ENCODE results near the gene TINCR. TPM values are rescaled to one million over a fixed set of nuclear protein-coding genes. Genes with fewer than 3 reads are reported as not detected.
A peak's percentile ranks its signal among the peaks of the same experiment; 100 is the strongest.

The TINCR gene
- total RNA-seq, 6 experiments from 2014 or later = 0.05 to 0.34 (median 0.13) TPM; not detected in 1

DNA sequence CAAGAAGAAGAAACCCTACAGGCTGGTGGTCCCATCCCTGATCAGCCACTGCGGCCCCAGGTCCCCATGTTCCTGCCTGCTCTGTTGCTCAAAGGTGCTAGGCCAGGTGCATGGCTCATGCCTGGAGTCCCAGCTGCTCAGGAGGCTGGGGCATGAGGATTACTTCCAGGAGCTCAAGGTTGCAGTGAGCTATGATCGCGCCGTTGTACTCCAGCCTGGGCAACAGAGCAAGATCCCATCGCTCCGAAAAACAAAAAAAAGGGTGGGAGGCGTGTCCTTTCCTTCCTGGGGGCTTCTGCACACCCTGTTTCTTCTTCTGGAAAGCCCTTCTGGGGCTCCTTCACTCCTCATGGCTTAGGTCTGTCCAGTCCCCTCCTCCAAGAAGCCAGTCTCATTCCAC is 11.9 kb upstream of the TINCR start:
- H3K9me3 Mint-ChIP-seq = no peaks in the 10 kb centered on the region
- no peaks in the 10 kb centered on the region for H3K27me3 Mint-ChIP-seq (ENCODE audit: insufficient read depth)
- H3K36me3 Mint-ChIP-seq (ENCODE audit: low read depth) = no peaks in the 10 kb centered on the region
- H3K4me1 Mint-ChIP-seq (ENCODE audit: low read depth) = peaks cover 11% of the 10 kb centered on the region
- no peak overlapping the region for H3K4me3 Mint-ChIP-seq
- no peak overlapping the region for H3K27ac Mint-ChIP-seq
- no peak for DNase-seq
- TF ChIP-seq CTCF (IDR thresholded peaks at IDR 0.05) = no peak

DNA sequence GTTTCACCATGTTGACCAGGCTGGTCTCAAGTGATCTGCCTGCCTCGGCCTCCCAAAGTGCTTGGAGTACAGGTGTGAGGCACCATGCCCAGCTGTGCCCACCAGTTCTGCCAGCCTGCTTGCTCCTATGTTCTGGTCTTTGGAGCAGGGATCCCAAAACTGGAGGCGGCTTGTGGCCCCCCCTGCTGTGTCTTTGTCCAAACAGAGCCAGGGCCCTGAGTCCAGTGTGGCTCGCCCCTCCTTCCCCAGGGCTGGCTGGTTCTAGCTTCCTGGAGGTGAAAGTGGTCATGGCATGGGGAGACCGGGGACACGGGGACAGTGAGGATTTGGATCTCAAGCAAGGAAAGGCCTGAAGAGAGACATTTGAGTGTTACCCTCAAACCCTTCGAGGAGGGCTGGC is 11.5 kb upstream of the TINCR start:
- no peaks in the 10 kb centered on the region for H3K36me3 Mint-ChIP-seq (ENCODE audit: low read depth)

DNA sequence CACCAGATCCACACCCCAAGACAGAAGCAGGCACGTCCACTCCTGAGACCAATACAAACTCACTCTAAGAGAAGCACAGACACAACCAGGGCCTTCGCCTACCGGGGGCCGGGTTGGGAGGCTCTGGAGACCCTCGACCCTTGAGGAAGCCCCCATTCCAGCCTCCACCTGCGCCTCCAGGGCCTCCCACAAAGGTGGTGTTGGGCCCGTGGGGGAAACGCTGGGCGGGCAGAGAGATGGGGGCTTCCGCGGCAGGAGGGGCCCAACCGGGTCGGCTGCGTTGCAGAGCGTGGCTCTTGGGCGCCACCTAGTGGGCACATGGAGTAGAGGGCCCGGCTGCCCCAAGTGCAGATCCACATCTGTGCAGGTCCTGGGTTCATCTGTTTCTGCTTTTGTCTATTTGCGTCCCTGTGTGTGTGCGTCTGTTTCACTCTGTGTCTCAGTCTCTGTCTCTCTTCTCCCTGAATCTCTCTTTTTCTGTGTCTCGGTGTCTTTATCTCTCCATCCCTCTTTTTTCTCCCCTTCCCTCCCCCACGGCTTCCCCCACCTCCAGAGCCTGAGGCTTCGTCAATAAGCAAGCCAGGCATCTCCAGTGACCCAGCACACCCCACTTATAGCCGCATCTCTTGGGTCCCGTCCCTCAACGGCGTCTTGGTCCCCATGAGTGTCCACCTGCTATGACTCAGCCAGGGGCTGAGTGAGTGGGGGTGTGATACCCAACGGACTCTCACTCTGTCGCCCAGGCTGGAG is 10.5 kb upstream of the TINCR start:
- peak; percentile 100 for TF ChIP-seq CTCF (IDR thresholded peaks at IDR 0.05)
- peak; percentile 9 for DNase-seq
- no peak overlapping the region for H3K27ac Mint-ChIP-seq

More for the DNA sequence above, 11.5 kb upstream of the TINCR start:
- H3K9me3 Mint-ChIP-seq = no peaks in the 10 kb centered on the region
- peaks cover 11% of the 10 kb centered on the region for H3K4me1 Mint-ChIP-seq (ENCODE audit: low read depth)
- no peak for DNase-seq
- no peaks in the 10 kb centered on the region for H3K27me3 Mint-ChIP-seq (ENCODE audit: insufficient read depth)
- H3K27ac Mint-ChIP-seq = no peak overlapping the region
- TF ChIP-seq CTCF (IDR thresholded peaks at IDR 0.05) = no peak
- no peak overlapping the region for H3K4me3 Mint-ChIP-seq

DNA sequence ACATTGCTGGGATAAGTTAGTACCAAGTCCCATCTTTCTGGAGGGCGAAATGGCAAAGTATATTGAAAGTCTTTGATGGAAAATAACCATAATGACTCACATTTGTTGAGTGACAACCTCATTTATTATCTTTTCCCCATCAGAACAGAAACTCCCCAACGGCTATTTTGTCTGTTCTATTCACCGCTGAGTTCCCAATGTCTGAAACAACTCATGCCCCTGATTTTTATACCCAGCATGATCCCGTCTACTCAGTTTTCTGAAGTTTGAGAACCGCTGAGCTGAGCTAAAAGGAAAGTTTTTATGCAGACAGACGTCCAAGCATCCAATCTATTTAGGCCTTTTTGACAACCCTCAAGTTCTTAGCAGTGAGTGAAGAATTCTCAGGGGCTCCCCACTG is 7.8 kb upstream of the TINCR start:
- Mint-ChIP-seq H3K4me3 (no peak overlapping the region), H3K27ac (no peak overlapping the region), H3K36me3 (ENCODE audit: low read depth) (no peaks in the 10 kb centered on the region), H3K4me1 (ENCODE audit: low read depth) (peaks cover 11% of the 10 kb centered on the region), H3K27me3 (ENCODE audit: insufficient read depth) (no peaks in the 10 kb centered on the region), H3K9me3 (no peaks in the 10 kb centered on the region)
- no peak for DNase-seq
- no peak for TF ChIP-seq CTCF (IDR thresholded peaks at IDR 0.05)

More for the DNA sequence above, 10.5 kb upstream of the TINCR start:
- H3K4me1 Mint-ChIP-seq (ENCODE audit: low read depth) = peaks cover 11% of the 10 kb centered on the region
- H3K36me3 Mint-ChIP-seq (ENCODE audit: low read depth) = no peaks in the 10 kb centered on the region
- H3K4me3 Mint-ChIP-seq = peak overlapping the region; percentile 62
- H3K9me3 Mint-ChIP-seq = no peaks in the 10 kb centered on the region
- no peaks in the 10 kb centered on the region for H3K27me3 Mint-ChIP-seq (ENCODE audit: insufficient read depth)

GRCh38 chr19:5572556-5573286 is 5.0 kb upstream of the TINCR start:
- Mint-ChIP-seq H3K9me3 (no peaks in the 10 kb centered on the region), H3K4me3 (no peak overlapping the region), H3K27ac (no peak overlapping the region), H3K27me3 (ENCODE audit: insufficient read depth) (no peaks in the 10 kb centered on the region), H3K4me1 (ENCODE audit: low read depth) (peaks cover 3% of the 10 kb centered on the region), H3K36me3 (ENCODE audit: low read depth) (no peaks in the 10 kb centered on the region)
- TF ChIP-seq CTCF (IDR thresholded peaks at IDR 0.05) = no peak
- DNase-seq = no peak

All from HFFc6 (cell line).